ENCODE data around the gene CELA2B.

DNA sequence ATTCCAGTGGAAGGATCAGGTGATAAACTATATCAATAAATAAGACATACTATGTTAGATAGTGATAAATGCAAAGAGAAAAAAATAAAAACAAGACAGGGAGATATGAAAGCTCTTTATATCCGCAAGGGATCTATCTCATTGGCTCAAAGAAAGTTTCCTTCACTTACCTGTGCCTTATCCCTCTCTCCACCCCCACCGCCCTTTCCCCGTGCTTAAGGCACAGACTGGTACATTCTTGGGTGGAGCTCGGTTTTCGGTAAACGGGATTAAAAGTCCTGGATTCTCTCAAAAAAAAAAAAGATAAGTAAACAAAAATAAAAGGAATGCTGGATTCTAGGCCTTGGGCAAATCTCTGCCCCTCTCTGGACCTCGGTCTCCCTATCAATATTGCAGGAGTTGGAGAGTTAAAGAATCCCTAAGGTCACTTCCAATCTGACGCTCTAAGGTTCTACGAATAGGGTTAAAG, 50.2 kb downstream of the CELA2B start:
- TF ChIP-seq SMC3 (IDR thresholded peaks at IDR 0.05; ENCODE audit: low read depth, low read length) (no peak), GABPA (IDR thresholded peaks at IDR 0.05; ENCODE audit: low read depth) (no peak), CTCF (IDR thresholded peaks at IDR 0.05) (no peak), MXI1 (IDR thresholded peaks at IDR 0.05; ENCODE audit: low read depth, low read length) (no peak), RAD21 (IDR thresholded peaks at IDR 0.05; ENCODE audit: low read length) (no peak), TCF12 (IDR thresholded peaks at IDR 0.05) (no peak), REST (IDR thresholded peaks at IDR 0.05; ENCODE audit: low read depth, low read length) (no peak), CHD2 (IDR thresholded peaks at IDR 0.05; ENCODE audit: low read length, partially characterized antibody) (no peak), NFIC (IDR thresholded peaks at IDR 0.05; ENCODE audit: borderline replicate concordance) (no peak), YY1 (IDR thresholded peaks at IDR 0.05; ENCODE audit: low read depth) (no peak), TEAD4 (IDR thresholded peaks at IDR 0.05; ENCODE audit: borderline replicate concordance, insufficient read depth) (no peak)
- TF ChIP-seq, protein P1, sequence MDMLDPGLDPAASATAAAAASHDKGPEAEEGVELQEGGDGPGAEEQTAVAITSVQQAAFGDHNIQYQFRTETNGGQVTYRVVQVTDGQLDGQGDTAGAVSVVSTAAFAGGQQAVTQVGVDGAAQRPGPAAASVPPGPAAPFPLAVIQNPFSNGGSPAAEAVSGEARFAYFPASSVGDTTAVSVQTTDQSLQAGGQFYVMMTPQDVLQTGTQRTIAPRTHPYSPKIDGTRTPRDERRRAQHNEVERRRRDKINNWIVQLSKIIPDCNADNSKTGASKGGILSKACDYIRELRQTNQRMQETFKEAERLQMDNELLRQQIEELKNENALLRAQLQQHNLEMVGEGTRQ (IDR thresholded peaks at IDR 0.05; ENCODE audit: borderline replicate concordance, low read depth, low read length): no peak
- TF ChIP-seq, protein P2, sequence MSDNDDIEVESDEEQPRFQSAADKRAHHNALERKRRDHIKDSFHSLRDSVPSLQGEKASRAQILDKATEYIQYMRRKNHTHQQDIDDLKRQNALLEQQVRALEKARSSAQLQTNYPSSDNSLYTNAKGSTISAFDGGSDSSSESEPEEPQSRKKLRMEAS (IDR thresholded peaks at IDR 0.05; ENCODE audit: low read depth): no peak

Measured in SK-N-SH (cell line).